HG02852 (cell line): Measurements from ENCODE around the gene DNAH2.
"Not testable (repeated sequence)": the region's sequence is repeated elsewhere in the genome, so short reads cannot be mapped to it uniquely, and the experiment has no call there.

Experiments
- ATAC-seq: cut with Tn5 transposase; IDR thresholded peaks from one replicate; pipeline ENCODE4 v1.9.1; 2021; ENCODE audit warnings: mild to moderate bottlenecking, moderate library complexity; ENCODE audit not compliant: unreplicated experiment

Gene DNAH2

DNA sequence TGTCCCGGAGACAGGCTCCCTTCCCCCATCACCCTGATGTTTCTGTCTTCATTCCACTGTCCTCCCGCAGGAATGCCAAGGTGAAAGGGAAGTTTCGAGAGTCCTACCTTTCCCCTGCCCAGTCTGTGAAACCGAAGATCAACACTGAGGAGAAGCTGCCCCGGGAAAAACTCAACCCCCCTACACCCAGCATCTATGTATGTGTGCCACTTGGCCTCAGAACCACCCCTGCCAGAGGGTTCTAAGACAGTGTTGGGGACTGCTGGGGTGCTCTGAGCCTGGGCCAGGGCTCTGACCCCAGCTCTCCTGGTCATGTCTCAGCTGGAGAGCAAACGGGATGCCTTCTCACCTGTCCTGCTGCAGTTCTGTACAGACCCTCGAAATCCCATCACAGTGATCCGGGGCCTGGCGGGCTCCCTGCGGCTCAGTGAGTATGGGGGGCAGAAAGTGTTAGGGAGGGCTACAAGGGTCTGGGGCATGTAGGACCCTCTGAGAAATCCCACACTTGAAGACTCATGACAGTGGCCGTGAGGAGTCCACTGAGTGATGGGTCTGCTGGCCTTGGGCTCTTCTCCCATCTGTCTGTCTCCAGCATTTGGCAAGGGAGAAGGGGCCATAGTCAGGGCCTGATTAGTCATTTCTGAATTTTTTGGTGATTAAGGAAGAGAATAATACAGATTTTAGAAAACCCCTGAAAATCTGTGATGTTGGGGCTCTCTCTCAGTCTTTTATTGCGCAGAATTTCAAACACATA is 132.4 kb downstream of the DNAH2 start:
- no peak for ATAC-seq

DNA sequence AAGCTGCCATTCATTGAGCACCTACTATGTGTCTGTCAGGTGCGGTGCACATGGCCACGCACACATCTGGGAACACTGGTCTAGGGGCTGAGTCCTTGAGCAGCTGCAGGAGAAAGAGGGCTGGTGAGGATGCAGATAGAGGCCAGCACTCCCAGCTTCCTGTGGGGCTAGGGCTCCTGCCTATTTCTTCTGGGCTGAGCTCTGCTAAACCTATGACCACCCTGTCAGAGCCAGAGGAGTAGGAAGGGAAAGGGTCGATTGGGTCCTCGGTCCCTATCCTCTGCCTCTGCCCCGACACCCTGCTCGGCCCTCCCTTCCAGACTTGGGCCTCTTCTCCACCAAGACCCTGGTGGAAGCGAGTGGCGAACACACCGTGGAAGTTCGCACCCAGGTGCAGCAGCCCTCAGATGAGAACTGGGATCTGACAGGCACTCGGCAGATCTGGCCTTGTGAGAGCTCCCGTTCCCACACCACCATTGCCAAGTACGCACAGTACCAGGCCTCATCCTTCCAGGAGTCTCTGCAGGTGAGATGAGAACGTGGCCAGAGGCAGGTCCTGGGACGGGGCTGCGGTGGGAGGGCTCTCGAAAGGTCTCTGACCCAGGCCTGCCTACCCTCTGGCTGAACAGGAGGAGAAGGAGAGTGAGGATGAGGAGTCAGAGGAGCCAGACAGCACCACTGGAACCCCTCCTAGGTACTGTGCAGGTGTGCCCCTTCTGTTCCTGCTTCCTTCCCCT is 133.3 kb downstream of the DNAH2 start:
- no peak for ATAC-seq

DNA sequence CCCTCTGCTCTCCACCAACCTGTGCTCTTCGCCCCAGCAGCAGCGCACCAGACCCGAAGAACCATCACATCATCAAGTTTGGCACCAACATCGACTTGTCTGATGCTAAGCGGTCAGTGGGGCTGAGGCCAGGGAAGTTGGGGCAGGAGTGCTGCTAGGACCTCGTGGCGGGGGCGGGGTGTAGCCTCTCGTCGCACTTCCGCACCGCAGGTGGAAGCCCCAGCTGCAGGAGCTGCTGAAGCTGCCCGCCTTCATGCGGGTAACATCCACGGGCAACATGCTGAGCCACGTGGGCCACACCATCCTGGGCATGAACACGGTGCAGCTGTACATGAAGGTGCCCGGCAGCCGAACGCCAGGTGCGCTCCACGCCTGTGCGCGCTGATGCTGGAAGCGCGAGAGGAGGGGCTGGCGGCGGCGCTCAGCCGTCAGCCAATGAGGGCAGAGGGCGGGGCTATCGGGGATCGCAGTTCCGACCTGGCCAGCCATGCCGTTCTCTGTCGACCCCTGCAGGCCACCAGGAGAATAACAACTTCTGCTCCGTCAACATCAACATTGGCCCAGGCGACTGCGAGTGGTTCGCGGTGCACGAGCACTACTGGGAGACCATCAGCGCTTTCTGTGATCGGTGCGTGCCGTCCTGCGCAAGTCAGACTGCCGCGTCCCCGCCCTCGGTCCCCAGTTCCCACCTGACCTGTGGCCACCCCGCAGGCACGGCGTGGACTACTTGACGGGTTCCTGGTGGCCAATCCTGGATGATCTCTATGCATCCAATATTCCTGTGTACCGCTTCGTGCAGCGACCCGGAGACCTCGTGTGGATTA is 134.1 kb downstream of the DNAH2 start:
- peak; percentile 70 for ATAC-seq

DNA sequence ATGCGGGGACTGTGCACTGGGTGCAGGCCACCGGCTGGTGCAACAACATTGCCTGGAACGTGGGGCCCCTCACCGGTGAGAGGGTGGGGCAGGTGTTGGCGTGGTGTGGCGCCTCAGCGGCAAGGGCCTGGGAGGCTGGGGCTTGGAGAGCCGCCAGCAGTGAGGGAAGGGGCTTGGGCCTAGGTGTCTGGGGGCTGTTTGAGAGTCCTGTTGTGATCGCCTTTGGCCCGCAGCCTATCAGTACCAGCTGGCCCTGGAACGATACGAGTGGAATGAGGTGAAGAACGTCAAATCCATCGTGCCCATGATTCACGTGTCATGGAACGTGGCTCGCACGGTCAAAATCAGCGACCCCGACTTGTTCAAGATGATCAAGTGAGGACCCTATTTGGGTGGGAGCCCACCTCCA is 134.7 kb downstream of the DNAH2 start:
- no peak for ATAC-seq

DNA sequence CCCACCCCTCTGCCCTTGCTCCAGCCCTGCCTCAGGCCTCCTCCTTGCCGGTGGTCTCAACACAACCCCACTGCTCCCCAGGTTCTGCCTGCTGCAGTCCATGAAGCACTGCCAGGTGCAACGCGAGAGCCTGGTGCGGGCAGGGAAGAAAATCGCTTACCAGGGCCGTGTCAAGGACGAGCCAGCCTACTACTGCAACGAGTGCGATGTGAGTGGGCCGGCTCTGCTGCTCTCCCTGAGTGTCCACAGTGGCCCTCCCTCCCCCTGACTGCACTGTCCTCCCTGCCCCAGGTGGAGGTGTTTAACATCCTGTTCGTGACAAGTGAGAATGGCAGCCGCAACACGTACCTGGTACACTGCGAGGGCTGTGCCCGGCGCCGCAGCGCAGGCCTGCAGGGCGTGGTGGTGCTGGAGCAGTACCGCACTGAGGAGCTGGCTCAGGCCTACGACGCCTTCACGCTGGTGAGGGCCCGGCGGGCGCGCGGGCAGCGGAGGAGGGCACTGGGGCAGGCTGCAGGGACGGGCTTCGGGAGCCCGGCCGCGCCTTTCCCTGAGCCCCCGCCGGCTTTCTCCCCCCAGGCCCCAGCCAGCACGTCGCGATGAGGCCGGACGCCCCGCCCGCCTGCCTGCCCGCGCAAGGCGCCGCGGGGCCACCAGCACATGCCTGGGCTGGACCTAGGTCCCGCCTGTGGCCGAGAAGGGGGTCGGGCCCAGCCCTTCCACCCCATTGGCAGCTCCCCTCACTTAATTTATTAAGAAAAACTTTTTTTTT is 135.6 kb downstream of the DNAH2 start:
- no peak for ATAC-seq

DNA sequence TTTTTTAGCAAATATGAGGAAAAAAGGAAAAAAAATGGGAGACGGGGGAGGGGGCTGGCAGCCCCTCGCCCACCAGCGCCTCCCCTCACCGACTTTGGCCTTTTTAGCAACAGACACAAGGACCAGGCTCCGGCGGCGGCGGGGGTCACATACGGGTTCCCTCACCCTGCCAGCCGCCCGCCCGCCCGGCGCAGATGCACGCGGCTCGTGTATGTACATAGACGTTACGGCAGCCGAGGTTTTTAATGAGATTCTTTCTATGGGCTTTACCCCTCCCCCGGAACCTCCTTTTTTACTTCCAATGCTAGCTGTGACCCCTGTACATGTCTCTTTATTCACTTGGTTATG is 136.1 kb downstream of the DNAH2 start:
- no peak for ATAC-seq

DNA sequence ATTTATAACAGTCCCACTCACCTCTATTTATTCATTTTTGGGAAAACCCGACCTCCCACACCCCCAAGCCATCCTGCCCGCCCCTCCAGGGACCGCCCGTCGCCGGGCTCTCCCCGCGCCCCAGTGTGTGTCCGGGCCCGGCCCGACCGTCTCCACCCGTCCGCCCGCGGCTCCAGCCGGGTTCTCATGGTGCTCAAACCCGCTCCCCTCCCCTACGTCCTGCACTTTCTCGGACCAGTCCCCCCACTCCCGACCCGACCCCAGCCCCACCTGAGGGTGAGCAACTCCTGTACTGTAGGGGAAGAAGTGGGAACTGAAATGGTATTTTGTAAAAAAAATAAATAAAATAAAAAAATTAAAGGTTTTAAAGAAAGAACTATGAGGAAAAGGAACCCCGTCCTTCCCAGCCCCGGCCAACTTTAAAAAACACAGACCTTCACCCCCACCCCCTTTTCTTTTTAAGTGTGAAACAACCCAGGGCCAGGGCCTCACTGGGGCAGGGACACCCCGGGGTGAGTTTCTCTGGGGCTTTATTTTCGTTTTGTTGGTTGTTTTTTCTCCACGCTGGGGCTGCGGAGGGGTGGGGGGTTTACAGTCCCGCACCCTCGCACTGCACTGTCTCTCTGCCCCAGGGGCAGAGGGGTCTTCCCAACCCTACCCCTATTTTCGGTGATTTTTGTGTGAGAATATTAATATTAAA is 136.7 kb downstream of the DNAH2 start:
- ATAC-seq, result no peak

DNA sequence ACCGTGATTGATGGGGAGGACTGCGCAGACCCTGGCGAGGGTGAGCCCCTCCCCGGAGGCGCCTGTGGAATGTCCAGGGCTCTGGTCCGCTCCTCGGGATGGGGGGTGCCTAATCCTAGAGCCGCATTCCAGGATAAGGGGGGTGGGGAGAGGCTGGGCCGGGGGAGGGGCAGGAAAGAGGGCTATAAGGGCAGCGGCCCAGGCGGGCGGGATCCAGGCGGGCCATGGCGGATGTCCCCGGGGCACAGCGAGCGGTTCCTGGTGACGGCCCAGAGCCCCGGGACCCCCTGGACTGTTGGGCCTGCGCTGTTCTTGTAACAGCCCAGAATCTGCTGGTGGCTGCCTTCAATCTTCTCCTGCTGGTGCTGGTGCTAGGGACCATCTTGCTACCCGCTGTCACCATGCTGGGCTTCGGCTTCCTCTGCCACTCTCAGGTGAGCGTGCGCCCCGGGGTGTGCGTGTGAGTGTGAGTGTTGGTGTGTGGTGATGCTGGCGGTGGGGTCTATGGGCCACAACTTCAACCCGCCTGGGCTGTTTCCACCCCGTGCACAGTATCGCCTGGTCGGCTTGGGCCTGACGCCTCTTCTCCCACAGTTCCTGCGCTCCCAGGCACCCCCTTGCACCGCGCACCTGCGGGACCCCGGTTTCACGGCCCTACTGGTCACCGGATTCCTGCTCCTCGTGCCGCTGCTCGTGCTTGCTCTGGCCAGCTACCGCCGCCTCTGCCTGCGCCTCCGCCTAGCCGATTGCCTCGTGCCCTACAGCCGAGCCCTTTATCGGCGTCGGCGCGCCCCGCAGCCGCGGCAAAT is 137.5 kb downstream of the DNAH2 start, which contains the start of gene TMEM88:
TMEM88 (plus strand) TSS at position 216 of the 809 bp plus-strand sequence; CDS start at position 225, 9 bp downstream.
- ATAC-seq, result no peak

DNA sequence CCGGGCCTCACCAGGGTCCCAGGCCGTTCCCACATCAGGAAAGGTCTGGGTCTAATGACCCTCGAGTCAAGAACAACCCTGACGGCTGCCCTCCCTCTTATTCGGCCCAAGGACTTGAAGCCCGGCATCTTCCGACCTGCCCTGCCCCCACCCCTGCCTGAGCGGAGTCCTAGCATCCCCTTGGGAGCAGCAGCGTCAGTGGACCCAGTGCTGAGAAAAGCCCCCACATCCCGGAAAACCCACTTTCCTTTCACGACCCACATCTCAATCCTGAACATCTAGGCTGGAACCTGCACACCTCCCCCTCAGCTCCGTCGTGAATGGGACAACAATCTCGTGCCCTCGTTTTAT is 138.1 kb downstream of the DNAH2 start:
- ATAC-seq, result no peak

DNA sequence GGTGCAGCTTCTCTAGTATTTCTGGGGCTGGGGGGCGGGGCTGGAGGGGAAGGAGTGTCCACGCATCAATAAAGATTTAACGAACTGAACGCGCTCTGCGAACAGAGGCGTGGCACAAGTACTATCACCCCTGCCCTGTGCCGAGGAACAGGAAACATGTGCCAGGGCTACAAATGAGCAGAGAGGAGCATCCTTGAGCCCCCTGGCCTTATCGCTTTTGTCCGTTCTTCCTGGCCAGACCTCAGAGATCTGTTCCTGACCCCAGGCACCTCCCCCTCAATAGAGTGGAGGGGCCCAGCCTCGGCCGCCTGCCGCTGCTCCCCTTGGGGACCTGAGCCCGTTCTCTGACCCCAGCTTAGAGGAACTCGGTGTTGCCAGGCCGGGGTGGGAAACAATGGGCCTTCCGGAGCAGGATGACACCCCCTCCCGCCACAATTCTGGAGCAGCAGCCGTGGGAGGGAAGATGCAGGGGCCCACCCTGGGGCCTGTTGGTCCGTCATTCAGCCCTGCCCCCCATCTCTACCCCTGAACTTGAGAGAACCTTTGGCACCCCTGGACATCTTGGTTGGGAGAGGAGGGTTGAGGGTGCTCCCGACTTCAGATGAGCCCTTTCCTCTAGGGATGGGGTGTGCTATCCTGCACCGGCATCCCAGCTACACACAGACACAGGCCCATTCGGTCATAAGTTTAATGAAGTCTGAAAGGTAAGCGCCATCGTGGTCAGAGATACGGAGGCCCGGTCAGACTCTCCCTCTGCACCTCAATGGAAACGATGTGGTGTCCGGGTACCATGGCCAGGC is 138.7 kb downstream of the DNAH2 start:
- no peak for ATAC-seq

DNA sequence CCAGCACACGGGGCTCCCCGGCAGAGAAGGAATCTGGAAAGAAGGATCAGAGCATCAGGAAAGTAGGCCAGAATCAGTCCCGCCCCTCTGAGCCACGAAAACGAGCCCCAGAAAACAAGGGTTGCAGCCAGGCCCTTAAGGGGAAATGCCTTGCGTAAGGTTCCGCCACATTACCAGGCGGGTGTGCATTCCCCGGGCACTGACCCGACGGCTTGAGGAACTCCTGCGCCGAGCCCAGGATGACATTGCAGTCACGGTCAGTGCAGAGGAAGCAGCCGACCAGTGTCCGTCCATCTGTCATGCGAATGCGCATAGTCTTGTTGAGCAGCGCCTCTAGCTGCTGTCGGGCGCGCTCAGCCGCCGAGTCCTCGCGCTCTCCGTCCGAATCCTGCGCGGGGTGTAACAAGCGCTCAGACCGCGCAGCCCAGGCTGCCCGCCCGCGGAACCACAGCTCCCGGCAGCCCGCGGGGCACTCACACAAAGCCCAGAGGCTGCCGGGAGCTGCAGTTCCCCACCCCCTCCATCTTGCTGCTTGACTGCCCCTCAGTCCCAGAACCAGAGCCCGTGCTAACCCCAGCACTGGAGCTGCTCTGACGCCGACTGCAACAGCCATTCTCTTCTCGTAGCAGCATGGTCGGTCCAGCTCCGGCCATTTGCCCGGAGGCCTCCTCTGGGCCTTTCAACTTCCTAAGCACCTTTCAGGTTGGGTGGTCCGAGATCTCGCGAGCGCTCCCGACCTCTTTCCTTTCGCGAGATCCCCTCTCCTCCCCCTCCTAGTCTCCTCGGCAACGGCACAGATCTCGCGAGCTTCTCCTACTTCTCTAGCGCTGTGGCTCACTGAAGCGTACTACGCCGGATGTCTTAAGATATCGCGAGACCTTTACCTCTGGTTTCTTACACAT is 139.5 kb downstream of the DNAH2 start, which contains the start of gene NAA38:
NAA38 (minus strand) TSS at position 749 of the 902 bp plus-strand sequence; CDS start at position 653, 96 bp downstream.
- peak; percentile 82 for ATAC-seq

DNA sequence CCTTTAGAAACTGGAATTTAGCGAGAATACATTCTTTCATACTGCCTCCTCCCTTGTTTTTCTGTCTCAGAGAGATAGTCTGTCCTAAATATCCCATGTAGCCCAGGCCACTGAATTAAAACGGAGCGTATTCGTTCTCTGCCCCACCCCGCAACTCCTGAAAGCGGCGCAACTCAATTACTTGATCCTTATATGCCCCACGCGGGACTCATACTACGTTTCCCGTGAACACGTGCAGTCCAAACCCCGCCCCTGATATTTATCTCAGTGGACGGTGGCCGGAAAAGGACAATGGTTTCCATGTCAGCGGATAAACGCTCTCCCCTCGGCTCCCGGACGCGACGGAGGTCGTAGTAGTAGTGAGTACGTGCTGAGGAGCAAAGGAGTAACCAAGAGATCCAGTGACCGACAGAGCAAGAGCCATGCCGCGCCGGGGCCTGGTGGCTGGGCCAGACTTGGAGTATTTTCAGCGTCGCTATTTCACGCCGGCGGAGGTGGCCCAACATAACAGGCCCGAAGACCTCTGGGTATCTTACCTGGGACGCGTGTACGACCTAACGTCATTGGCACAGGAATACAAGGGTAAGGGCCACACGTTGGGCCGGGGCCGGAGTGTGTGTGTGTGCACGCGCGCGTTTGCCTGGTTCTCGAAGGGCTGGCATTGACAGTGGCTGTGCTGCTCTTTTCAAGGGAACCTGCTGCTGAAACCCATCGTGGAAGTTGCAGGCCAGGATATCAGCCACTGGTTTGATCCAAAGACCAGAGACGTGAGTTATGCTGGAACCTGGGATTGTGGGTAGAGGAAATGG is 140.4 kb downstream of the DNAH2 start, which contains the start of gene CYB5D1:
CYB5D1 (plus strand) TSS at position 291 of the 809 bp plus-strand sequence; CDS start at position 423, 132 bp downstream.
- ATAC-seq, result peak; percentile 41

DNA sequence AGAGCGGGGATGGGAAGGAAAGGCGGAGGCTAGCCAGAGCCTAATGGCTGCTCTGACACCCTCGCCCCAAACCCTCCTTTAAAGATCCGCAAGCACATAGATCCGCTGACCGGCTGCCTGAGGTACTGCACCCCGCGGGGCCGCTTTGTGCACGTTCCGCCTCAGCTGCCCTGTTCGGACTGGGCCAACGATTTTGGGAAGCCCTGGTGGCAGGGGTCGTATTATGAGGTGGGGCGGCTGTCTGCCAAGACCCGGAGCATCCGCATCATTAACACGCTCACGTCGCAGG is 140.9 kb downstream of the DNAH2 start:
- no peak for ATAC-seq

DNA sequence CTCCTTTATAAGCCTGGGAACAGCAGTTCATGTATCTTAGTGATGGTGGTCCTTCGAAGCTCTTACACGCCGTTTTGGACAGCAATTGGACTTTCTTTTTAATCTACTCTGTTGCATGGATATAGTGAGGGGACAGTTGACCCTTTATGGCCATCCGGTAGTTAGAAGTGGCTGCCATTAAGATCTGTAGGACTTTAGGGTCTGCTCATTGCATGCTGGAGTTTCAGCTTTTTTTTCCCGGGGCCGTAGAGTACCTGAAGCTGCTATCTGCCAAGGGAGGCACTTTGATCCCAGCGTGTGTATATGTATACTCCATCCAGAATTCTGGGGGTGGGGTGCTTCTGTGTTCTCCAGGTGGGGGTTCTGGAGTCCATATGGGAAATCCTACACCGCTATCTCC is 141.5 kb downstream of the DNAH2 start:
- ATAC-seq, result no peak

DNA sequence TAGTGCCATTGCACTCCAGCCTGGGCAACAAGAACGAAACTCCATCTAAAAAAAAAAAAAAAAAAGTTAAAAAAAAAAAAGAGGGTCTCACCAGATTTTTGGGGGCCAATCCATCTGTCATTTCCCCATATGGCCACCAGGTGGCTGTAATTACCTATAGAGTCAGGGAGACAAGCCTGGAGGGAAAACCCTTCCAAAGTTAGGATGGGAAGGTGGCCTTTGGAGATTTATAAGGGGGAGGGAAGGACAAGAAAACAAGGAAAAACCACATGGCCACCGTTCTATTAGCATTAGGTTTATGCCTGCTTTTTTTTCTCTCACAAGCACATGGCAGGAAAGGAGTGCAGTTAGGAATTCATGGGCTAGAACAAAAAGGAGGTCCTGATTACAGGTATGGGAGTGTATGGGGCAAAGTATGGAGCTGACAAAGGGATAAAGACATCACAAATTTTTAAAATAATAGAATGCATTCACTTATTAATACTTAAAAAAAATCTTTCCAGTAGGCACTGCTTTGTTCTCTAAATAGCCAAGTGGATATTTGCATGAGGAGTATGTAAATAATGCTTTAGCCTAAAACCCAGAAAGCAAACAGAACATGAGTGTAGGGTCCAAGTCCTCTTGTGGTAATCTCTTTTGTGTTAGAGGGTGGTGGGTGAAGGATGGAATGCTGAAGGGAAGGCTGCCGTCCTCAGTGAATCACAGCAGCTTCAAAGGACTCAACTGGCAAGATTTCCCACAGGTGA is 145.3 kb downstream of the DNAH2 start:
- no peak for ATAC-seq

DNA sequence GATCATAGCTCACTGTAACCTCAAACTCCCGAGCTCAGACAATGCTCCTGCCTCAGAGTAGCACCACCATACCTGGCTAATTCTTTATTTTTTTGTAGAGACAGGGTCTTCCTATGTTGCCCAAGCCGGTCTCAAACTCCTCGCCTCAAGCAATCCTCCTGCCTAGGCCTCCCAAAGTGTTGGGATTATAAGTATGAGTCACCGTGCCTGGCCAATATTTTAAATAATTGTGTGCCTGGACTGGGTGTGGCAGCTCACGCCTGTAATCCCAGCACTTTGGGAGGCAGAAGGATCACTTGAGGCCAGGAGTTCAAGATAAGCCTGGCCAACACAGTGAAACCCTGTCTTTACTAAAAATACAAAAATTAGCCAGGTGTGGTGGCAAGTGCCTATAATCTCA is 146.8 kb downstream of the DNAH2 start:
- not testable (repeated sequence) for ATAC-seq
